ENCODE measurements around the gene CITED4. TPM values are rescaled to one million over a fixed set of nuclear protein-coding genes. Genes with fewer than 3 reads are reported as not detected.

CITED4 gene
- total and polyA plus RNA-seq, 2 donors (not counting 3 experiments of a cell fraction or from before 2014, with no cell fraction given) = 3.8 to 11.3 TPM

GRCh38 chr1:40905061-40905460, 42.9 kb upstream of the CITED4 start:
- no peak for TF ChIP-seq CTCF (IDR thresholded peaks at IDR 0.05; ENCODE audit: extremely low read depth in 1 of 2, insufficient read depth in 1 of 2, low read depth in 1 of 2, low read length in 2 of 2)
- TF ChIP-seq FOS (IDR thresholded peaks at IDR 0.05; ENCODE audit: borderline replicate concordance, insufficient read depth, low read length) = no peak
- TF ChIP-seq EZH2 (IDR thresholded peaks at IDR 0.05; ENCODE audit: borderline replicate concordance, low read depth, low read length, severe bottlenecking) = no peak
- no peak for TF ChIP-seq MAX (IDR thresholded peaks at IDR 0.05; ENCODE audit: insufficient read depth, insufficient read length)
- no peak for TF ChIP-seq JUN (IDR thresholded peaks at IDR 0.05; ENCODE audit: borderline replicate concordance, insufficient read depth, insufficient read length, low read depth)
- TF ChIP-seq POLR2A (IDR thresholded peaks at IDR 0.05; ENCODE audit: low read depth, low read length) = no peak
- no peak for TF ChIP-seq GATA2 (IDR thresholded peaks at IDR 0.05; ENCODE audit: insufficient read depth, insufficient read length, low read depth, low read length)
- TF ChIP-seq POLR2AphosphoS5 (IDR thresholded peaks at IDR 0.05; ENCODE audit: insufficient read depth, low read depth, low read length) = no peak
- no peak for TF ChIP-seq MYC (IDR thresholded peaks at IDR 0.05; ENCODE audit: low read depth, low read length)
- no peaks in the 10 kb centered on the region for H3K9me3 ChIP-seq (replicated peaks; ENCODE audit: control insufficient read depth, insufficient read depth, low read length)
- no peaks in the 10 kb centered on the region for H3K4me1 ChIP-seq (ENCODE audit: control insufficient read depth, extremely low read depth, insufficient read depth, low read length)
- BruUV-seq (replicated peaks) = no TSS peak
- no peaks in the 10 kb centered on the region for H3K27me3 ChIP-seq (ENCODE audit: control insufficient read depth in 2 of 2, insufficient read depth in 2 of 2, low read length in 2 of 2)
- FAIRE-seq (no peak), DNase-seq (ENCODE audit: low read depth, low spot score) (no peak)
- no peaks in the 10 kb centered on the region for H4K20me1 ChIP-seq (replicated peaks; ENCODE audit: control insufficient read depth, extremely low read depth, insufficient read depth, low read length)
- H3K27ac ChIP-seq (ENCODE audit: insufficient read depth, low read depth, low read length) = no peak overlapping the region
- ChIA-PET POLR2A (no interaction called here), CTCF (interaction anchor here (1.1 kb wide), 1 partner anchor 40 kb away, joined by 3 read pairs; no protein-coding TSS in a partner anchor)
- no peak overlapping the region for H2AFZ ChIP-seq (ENCODE audit: low read depth, low read length)
- H3K36me3 ChIP-seq (ENCODE audit: control insufficient read depth in 2 of 2, extremely low read depth in 1 of 2, insufficient read depth in 2 of 2, low read length in 2 of 2) = no peaks in the 10 kb centered on the region
- H3K4me2 ChIP-seq (ENCODE audit: insufficient read depth, low read length) = no peak overlapping the region
- H3K79me2 ChIP-seq (ENCODE audit: control insufficient read depth, insufficient read depth, low read length) = no peaks in the 10 kb centered on the region
- intact Hi-C loops (cut with micrococcal nuclease) = no loop called here
- dilution Hi-C loops (cut with MboI; ENCODE audit: extremely low pct_ligation_motif_present, low sequenced_read_pairs) = no loop called here
- no peak overlapping the region for H3K4me3 ChIP-seq (replicated peaks in 1 of 3; ENCODE audit: insufficient read depth in 1 of 3, low read depth in 1 of 3, low read length in 3 of 3)
- H3K9me1 ChIP-seq (replicated peaks; ENCODE audit: control insufficient read depth, extremely low read depth, insufficient read depth, low read length) = no peaks in the 10 kb centered on the region
- no peak overlapping the region for H3K9ac ChIP-seq (replicated peaks; ENCODE audit: extremely low read depth, insufficient read depth, low read length)
